A204.1 (cell line): Measurements from ENCODE around the gene TLCD5.

Experiments
- FAIRE-seq: peaks from 2 replicates; lab custom pipeline; 2012; peaks lifted over from hg19 to GRCh38; lab: Jason Lieb, UNC

Gene TLCD5

DNA sequence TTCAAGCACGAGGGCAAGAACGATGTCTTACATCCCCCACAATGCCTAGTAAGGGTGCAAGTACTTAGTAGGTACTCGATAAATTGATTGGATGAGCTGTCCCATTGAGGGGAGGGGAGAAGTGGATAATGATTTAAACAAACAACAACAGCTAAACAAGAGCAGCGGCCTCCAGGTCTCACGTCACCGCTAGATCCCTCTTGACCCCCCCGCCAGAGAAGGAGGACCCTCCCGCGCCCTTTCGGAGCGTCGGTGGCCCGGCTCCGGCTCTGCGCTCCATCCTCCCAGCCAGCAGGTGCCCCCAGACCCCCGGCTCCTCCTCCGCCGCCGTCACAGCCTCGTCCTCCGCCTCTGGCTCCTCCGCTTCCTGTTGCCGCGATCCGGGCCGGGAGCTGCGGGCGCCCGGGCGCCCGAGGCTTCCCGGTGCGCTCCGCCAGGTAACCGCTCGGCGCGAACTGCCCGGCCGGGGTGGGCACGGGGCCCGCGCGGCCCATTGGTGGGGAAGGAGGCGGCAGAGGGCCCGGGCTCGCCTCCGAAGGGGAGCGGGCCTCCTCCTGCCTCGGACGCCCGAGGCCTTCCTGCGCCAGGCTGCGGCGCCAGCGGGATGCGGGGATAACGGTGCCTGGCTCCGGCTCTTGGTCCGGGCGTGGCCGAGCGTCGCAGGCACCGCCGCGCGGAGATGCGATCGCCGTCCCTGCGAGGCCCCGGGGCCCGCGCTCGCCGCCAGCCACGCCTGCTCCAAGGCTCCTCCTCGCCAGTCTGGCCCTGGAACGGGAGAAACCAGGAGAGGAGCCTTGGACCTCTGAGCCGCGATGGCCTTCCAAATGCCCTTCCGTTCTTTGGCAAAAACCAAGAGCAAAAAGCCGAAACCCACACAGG lies at the start of gene TLCD5:
Gene TLCD5, plus strand, starts transcription at position 368 of the 879 bp plus-strand sequence. CDS start 2,143 bp downstream, outside the sequence.
- no peak for FAIRE-seq

DNA sequence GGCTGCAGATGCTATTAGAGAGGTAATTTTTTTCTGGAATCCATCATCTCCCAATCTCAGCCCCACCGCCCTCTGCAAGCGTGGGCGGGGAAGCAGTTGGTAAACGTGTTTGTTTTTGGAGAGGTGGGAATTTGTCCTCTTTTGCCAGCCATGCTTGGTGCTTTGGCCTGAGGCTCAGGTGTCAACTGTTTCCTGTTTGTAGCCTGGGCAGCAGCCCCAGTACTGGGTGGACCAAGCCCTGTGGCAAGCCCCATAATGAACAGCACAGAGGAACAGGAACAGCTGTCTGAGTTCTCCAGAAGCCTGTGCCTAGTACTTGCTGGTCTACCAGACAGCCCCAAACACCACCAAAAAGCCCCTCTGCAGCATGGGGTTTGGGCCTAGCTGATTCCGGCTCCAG lies 45.6 kb upstream of the TLCD5 start:
- FAIRE-seq = no peak

DNA sequence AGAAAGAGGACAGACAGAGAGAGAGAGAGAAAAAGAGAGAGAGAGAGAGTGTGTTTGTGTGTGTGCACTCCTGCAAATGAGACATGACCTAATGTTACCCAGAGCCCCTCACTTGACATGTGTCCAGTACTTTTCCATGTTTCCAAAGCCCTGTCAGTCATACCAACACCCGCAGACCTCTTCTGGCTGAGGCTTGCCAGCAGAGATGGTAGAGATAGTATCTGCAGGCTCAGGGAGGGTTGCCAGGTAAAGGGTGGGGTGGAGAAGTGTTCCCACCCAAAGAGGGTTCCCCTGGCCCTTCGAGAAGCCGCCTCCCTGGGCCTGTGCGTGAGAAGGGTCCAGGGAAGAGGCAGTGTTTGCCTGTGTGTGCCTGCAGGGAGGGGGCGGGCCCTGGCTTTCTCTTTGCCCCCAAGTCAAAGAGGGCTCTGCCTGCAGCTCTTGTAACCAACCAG lies 44.5 kb upstream of the TLCD5 start:
- FAIRE-seq = no peak

DNA sequence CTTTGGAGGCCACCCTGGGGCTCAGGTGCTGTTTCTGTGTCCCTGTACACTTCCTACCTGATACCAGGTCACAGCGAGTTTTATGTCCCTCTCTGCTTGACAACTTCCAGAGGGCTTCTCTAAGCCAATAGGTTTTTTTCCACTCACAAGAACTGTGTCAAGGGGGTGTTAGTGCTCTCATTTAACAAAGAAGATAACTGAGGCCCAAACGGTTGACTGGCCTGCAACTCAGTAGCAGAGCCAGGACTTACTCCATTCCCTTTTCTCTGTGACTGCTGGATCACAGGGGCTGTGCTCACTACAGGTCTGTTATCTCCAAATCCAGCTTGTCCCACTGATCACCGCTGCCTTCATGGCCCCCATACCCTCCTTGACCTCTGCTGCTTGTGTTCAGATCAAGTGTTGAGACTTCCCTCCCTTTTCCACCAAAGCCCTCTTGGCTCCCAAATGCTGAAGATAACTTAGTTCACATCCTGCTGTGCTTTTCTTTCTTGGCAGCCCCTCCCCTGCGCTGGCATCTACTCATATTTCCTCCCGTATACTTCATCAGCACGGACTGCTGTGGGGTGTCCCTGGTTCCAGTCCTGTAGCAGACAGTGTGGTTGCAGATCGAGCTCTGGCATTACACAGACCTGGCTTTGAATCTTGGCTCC lies 43.8 kb upstream of the TLCD5 start:
- no peak for FAIRE-seq

DNA sequence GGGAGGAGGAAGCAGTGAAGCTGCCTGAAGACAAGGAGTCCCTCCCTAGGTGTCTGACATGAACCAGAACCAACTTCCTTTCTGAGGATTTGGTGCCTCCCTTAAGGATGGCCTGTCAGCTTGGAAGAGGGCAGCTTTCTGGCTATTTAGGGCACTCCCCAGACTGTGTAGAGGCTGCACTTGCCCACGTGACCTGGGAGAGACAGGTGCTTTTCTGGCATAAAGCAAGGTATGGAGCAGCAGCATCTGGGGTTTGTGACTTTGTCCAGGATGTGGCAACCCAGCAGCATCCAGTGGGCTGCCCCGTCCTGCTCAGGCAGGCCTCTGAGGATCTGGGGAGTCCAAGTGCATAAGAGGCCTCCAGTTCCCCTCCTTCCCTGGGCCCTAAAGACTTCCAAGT lies 42.0 kb upstream of the TLCD5 start:
- no peak for FAIRE-seq

DNA sequence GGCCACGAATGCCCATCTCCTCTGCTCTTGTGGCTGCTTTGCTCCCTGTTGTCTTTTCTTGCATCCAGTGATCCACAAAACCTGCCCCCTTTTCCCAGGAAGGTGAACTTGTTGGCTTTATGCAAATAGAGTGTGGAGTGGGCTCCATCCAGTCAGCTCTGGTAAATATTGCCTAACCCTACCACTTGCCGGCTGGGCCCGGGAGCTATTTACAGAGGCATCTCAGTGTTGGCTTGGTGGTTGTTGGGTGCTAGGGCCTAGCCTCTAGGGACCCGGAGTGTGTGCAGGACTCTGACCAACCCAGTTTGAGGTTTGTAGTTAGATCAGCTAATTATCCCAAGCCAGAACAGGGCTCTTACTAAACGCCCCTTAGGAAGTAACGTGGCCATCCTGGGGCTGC lies 40.8 kb upstream of the TLCD5 start:
- no peak for FAIRE-seq

DNA sequence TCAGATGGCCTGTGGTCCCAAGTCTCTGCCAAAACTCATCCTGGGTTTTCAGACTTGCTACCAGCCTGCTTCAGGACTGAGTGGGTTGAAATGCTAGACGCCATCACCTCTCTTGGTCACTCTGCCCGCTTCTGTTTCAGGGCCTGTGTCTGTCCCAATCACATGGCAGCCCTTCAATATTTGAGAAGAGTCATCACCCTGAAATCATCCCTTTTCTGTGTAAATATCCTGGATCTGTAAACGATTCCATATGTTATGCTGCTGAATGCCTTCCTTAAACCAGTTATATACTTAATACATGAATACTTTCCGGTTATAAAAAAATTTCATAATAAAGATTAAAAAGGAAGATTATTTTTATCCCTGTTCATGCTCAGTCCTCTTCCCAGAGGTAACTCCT lies 39.8 kb upstream of the TLCD5 start:
- no peak for FAIRE-seq

DNA sequence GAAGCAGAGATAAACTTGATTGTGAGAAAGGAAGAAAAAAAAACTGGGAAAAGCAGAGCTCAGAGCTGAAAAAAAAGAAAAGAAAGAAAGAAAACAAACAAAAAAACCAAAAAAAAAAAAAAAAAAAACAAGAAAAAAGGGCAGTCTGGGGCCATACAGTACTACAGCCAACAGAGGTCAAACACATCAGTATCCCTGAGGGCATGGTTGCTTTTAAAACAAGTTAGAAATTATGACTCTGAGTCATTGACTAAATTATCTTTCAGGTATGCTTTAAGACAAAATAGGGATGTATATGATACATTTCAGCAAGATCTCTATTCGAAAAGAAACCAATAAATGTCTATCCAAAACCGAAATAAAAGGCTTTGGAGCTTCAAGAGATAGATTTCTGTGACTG lies 37.1 kb upstream of the TLCD5 start:
- no peak for FAIRE-seq

DNA sequence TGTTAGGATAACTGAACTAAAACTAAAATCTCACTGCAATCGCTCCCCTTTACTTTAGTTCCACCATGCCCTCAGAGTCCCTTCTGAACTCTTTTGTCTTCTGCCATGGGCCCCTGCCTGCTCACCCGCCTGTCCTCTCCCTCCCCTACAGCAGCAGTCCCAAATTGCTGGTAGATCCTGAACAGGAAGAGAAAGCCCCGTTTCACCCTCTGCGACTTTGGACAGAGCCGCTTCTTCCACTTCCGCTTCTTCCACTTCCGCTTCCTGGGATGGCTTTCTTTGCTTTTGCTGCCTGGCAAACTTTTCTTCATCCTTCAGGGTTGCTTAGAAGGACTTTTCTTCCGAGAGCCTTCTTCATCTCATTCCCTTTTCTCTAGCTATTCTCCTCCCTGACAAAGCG lies 35.7 kb upstream of the TLCD5 start:
- no peak for FAIRE-seq

DNA sequence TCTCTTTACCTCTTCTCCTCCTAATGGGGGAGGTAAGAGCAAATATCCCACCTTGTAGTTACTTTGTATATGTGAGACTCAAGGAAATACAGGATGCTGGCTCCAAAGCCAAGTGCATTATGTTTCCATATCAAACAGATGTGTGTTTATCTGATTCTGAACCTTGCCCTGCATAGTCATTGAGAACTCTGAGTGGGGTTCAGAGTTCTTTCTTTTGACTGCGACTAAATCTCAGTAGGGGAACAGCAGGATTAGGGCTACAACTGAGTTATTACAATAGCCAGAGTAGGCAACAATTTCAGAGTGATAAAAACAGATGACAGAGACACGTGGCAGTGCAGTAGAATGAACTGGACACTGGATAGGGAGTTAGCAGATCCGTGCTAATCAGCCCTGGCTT lies 34.1 kb upstream of the TLCD5 start:
- FAIRE-seq = no peak

DNA sequence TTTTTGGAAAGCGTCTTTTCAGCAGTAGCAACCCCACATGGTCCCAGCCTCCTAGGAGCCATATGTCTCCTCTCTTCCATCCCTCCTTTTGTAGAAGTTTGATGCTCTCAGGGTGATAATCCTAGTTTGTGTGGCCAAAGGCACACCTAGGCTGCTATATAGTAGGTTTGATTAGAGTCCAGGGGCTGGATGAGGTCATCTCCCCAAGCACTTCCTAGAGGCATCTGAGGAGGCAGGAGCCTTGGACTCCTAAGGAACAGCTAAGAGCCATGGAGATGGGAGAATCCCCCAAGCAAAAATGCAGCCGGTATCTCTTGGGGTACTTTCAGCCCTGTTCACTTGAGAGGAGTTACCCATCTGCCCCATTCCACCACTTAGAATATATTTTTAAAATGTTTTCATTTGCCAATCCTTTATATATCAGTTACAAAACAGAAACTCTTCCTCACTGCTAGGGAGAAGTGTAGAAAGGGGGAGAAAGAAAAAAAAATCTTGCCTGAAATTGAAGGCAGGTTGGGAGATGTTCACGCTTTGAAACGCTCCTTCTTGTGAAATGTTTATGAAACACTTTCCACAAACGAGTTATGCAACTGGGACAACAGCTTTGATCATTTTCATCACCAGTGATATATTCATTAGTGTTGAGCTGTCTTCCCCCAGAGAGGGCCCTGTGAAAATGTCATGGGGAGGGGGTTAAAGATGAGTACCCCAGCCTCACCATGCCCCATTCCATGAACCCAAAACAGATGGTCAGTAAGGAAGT lies 31.9 kb upstream of the TLCD5 start:
- FAIRE-seq = no peak

DNA sequence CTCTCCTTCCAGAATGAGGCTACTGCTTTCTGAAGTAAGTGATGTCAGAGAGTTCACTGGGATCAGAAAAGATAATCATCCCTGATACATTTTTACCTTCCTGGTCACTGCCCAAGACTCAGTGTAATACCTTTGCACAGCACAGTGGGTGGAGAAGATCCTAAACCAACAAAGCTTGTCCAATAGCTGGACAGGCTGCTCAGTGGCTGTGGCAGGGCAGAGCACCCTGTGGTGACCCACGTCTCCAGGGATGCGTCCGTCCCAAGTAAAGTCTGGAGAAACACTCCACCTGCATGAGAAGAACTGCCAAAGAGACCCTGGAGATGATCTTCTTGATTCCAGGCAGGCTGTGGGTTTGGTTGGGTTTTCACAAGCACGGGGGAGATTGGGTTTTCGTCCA lies 31.0 kb upstream of the TLCD5 start:
- FAIRE-seq = no peak

DNA sequence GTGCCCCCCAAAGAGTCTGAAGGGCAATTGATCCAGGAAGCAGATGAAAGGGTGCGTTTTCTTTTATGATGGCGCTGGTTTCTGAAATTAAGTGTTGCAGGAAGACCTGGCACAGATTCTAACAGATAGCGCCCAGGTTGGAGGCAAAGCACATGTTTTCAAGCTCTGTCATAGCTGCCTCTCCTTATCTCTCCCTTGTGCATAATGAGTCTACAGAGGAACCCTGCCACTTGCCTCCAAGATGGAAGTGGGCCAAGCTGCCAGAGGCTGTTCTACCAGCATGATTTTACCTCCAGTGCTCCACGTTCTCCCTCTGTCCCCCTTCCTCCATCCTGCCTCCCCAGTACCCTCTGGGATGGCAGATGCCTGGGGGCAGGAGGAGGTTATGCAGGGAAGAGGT lies 30.0 kb upstream of the TLCD5 start:
- FAIRE-seq = no peak

DNA sequence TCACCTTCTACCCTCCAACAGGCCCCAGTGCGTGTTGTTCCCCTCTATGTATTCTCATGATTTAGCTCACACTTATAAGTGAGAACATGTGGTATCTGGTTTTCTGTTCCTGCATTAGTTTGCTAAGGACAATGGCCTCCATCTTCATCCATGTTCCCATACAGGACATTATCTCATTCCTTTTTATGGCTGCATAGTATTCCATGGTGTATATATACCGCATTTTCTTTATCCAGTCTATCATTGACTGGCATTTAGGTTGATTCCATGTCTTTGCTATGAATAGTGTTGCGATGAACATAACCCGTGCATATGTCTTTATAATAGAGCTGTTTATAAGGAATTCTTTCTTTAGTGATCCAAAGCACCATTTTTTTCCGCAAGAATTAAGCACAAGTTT lies 28.5 kb upstream of the TLCD5 start:
- FAIRE-seq = no peak

DNA sequence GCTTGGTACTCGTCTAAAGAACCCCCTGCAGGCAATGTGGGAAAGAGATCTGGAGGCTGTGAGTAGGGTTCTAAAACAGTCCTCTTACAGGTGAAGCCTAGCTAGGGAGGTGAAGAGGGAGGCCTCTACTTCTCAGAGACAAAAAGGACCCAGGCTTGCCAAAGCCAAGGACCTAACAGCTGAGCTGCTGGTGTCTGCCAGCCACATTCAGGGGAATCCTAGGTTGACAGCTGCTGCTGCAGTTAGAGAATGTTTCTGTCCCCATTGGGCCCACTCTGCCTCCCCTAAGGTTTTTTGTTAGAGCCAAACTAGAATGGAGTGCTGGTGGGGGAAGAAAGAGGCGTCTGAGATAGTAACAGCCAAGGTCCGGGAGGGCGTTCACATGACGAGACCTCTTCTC lies 26.6 kb upstream of the TLCD5 start:
- FAIRE-seq = no peak

DNA sequence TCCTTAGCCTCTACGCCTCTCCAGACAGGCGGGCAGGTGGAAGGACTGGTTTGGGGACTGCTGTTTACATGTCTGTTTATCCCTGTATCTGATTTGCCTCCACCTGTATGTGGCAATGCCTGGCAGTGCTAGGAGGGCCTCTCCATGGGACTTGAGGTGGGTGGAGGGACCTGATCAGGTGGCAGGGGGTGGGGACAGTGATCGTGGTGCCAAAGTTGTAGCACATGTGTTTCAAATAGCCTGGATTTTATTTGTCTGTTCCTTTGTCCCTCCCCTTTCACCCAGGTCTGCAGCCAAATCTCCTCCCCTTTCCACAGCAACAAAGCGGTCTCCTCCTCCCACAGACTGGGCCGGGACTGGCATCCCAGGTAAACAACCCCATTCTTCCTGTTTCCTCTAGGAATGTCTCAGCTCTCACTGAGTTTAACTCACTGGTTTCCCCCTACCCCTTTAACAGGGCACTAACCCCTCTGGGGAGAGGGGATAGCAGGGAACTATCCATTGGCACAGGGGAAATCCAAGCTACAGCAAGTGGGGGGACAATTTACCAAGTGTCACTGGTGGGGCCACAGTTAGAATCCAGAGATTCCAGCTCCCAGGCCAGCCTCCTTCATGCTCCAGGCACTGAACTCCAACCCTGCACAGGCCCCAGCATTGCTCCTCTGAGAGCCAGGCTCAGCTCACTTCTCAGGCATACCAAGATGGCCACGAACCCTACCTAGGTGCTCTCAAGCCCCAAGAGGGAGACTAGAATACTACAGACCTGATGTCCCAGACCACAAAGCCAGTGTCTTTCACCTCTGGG lies 22.9 kb upstream of the TLCD5 start:
- FAIRE-seq = no peak

DNA sequence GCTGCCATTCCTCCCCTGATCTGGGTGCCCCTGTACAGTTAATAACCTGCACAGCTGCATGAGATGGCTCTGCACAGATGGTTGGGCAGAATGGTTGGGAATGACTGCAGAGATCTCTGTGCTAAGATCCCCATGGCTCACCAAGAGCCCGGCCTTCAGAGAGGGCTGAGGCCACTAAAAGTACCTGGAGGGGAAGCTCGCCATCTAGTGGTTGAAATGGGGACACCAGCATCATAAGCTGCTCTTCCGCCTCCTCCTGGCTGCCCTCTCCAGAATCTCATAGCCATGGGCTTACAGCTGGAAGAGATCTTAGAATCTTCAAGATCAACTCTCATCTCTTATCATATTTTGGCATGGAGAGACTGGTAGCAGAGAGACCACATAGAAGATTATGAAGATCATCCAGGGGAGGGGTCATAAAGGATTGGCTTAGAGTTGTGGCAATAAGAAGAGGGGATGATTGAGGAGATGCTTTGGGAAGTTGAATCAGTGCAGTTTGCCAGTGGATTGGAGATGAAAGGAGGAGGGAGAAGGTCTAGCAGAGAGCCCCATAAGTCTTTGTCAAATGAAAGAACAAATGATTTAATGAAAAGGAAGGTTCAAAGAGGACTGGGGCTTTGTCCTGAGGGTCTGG lies 22.0 kb upstream of the TLCD5 start:
- peak; percentile 91 for FAIRE-seq

DNA sequence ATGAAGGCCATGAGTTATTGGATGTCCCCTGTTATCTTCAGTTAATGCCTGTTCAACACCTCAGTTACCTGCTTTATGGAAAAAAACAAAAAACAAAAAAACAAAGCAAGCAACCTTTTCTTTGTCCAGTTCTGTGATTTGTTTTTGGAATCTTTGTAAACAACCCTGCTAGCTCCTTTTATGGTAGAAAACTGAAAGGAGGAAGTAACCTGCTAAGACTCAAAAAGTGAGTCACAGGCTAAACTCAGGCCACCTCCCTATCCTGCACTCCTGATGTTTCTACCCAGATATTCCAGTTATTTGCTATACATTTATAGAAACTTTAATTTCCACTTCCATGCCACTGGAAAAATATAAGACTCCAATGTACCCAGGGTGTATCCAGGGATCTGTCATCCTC lies 20.6 kb upstream of the TLCD5 start:
- FAIRE-seq = no peak

DNA sequence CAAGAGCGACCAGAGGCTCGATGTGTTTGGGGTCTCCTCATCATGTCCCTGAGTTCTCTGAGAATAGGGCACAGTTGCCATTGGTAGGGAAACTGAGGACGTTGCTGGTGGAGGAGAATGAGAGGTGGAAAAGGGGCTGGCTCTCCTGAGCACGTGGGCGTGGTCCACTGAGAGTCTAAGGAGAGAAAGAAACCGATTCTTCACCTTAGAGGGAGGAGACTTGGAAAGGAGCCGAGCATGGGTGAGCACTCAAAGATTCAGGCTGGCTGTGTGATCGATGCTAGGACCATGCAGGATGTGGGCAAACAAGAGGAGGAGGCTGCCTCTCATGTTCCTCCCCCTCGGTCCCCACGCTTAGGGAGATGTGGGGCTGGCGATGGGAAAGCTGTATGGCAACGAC lies 19.8 kb upstream of the TLCD5 start:
- FAIRE-seq = no peak

DNA sequence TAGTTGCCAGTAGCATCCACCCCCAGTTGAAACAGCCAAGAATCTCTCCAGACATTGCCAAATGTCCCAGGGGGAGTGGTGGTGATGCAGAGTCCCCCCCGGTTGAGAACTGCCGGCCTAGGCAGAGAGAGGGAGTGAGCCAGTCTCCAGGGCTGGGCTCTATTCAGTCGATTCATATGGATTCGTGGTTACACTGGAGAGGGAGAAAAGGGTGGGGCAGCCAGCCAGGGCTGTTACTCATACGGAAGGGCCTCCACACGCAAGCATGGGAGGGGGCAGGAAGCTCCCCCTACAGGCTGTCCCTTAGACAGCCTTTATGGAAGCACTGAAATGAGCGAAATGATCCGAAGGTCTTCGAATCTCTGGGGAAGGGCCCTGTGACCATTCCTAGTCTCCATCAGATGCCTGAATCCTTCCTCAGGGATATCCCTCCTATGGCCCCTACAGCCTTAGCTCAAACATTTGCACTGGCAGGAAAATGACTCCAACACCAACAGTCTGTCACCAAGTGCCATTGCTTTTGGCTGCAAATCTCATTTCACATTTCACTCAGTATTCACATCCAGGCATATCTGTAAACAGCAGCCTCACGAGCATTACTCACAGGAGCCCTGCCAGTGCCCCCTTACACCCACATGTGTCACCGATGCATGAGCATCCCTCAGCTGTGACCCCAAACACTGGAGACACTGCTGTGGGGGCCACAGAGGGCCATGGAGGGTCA lies 18.4 kb upstream of the TLCD5 start:
- no peak for FAIRE-seq

DNA sequence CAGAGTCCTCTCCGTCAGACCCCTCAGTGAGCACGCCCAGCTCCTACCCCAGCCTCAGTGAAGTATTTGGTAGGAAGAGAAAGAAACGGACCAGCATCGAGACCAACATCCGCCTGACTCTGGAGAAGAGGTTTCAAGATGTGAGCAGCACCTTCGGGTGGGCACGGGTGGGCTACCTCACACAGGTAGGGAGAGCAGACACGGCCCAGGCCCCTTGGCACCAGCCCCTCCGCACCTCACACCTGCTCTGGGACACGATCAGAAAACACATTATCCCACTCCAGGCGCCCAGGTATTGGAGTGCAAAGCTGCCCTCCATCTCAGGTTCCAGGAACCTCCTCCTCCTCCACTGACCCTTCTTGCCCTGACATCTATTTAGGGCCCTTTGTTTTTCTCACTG lies 17.6 kb upstream of the TLCD5 start:
- no peak for FAIRE-seq
